Smooth muscle cell (in vitro differentiated cells): ENCODE results near the gene MPC2. TPM values are rescaled to one million over a fixed set of nuclear protein-coding genes. Genes with fewer than 3 reads are reported as not detected.

ENCODE experiments used
- DNase-seq: peaks from one replicate; lab custom pipeline; 2025; ENCODE audit not compliant: unreplicated experiment; lab: John Stamatoyannopoulos, UW
- H2AFZ ChIP-seq: fragments of 200-600 bp; sonication (generic); 2 replicates; pipeline ENCODE4 v1.6.0; 2016; ENCODE audit warnings: antibody characterized with exemption, low read depth, mild to moderate bottlenecking
- H3F3A ChIP-seq: fragments of 200-600 bp; sonication (generic); 2 replicates; pipeline ENCODE4 v1.6.0; 2017; ENCODE audit warnings: antibody characterized with exemption, low read depth
- H3K27ac ChIP-seq: fragments of 200-600 bp; sonication (generic); 2 replicates; pipeline ENCODE4 v1.5.1; 2016; ENCODE audit warnings: low read depth, mild to moderate bottlenecking
- H3K27me3 ChIP-seq: fragments of 200-600 bp; sonication (generic); 2 replicates; pipeline ENCODE4 v1.6.1; 2016; ENCODE audit warnings: low read depth, mild to moderate bottlenecking
- H3K36me3 ChIP-seq: fragments of 200-600 bp; sonication (generic); 2 replicates; pipeline ENCODE4 v1.5.1; 2016; ENCODE audit warnings: low read depth
- H3K4me1 ChIP-seq: fragments of 200-600 bp; sonication (generic); 2 replicates; pipeline ENCODE4 v1.5.1; 2016; ENCODE audit warnings: low read depth
- H3K4me2 ChIP-seq: fragments of 200-600 bp; sonication (generic); 2 replicates; pipeline ENCODE4 v1.6.0; 2016; ENCODE audit warnings: mild to moderate bottlenecking
- H3K4me3 ChIP-seq: fragments of 200-600 bp; sonication (generic); 2 replicates; pipeline ENCODE4 v1.5.1; 2016; ENCODE audit warnings: mild to moderate bottlenecking
- H3K79me2 ChIP-seq: fragments of 200-600 bp; sonication (generic); 2 replicates; pipeline ENCODE4 v1.6.0; 2016; ENCODE audit warnings: low read depth, mild to moderate bottlenecking
- H3K9ac ChIP-seq: fragments of 200-600 bp; sonication (generic); 2 replicates; pipeline ENCODE4 v1.6.0; 2016; ENCODE audit warnings: low read depth
- H3K9me3 ChIP-seq: fragments of 200-600 bp; sonication (generic); replicated peaks from 2 replicates; pipeline ENCODE4 v1.5.1; 2016; ENCODE audit warnings: low read depth
- H4K20me1 ChIP-seq: fragments of 200-600 bp; sonication (generic); 2 replicates; pipeline ENCODE4 v1.6.0; 2016; ENCODE audit warnings: low read depth
- CTCF ChIP-seq: fragments of 200-600 bp; sonication (generic); IDR thresholded peaks from 2 replicates; pipeline ENCODE4 v1.5.1; 2017; ENCODE audit warnings: borderline replicate concordance, mild to moderate bottlenecking, antibody characterized with exemption; ENCODE audit not compliant: insufficient read depth, poor library complexity, severe bottlenecking
- WGBS: methylation state at CpG from one replicate; pipeline ENCODE4 v1.1.7; 2016; ENCODE audit warnings: low lambda C conversion rate; 5-methylcytosine and 5-hydroxymethylcytosine counted together
- polyA plus RNA-seq: library from polyadenylated mRNA; unstranded; fragments of >200 nt; fragmentation: Nextera tagmentation; extraction: Ambion mirVana; gene quantifications from 2 replicates; pipeline ENCODE4 v1.2.1, GENCODE V29; 2016
- total RNA-seq: library from RNA; depleted of rRNA; stranded (reverse); fragments of >200 nt; gene quantifications from 2 replicates; pipeline ENCODE4 v1.2.3, GENCODE V29; 2014

Gene MPC2
- total and polyA plus RNA-seq, 2 experiments from 2014 or later, result 58.2 to 69.9 TPM

- Histone ChIP-seq H4K20me1 (no peaks in the 10 kb centered on the region), H3K4me3 (no peak overlapping the region), H3K36me3 (peaks cover 5% of the 10 kb centered on the region), H3K9ac (no peak overlapping the region), H3K79me2 (no peaks in the 10 kb centered on the region), H3F3A (no peaks in the 10 kb centered on the region), H3K4me1 (no peaks in the 10 kb centered on the region), H2AFZ (no peak overlapping the region), H3K4me2 (no peak overlapping the region), H3K9me3 (no peaks in the 10 kb centered on the region), H3K27me3 (no peaks in the 10 kb centered on the region), H3K27ac (no peak overlapping the region)
- DNase-seq, result no peak
- 98% methylated on average over 8 of the region's 8 CpGs for WGBS
- no peak for TF ChIP-seq CTCF
Measured at GRCh38 chr1:167915569-167915968, 21.3 kb downstream of the MPC2 start.

GRCh38 chr1:167913895-167914496, 22.9 kb downstream of the MPC2 start, which contains the start of gene ADCY10:
Gene ADCY10, minus strand, starts transcription at chr1:167914134. Its CDS starts 8,994 bp downstream, at chr1:167905140.
- Histone ChIP-seq H3K79me2 (no peaks in the 10 kb centered on the region), H4K20me1 (no peaks in the 10 kb centered on the region), H3K4me2 (no peak within 1 kb of the TSS), H2AFZ (no peak within 1 kb of the TSS), H3K27ac (no peak within 1 kb of the TSS), H3K9me3 (no peaks in the 10 kb centered on the region), H3K9ac (no peak within 1 kb of the TSS), H3K27me3 (no peaks in the 10 kb centered on the region), H3K4me1 (no peaks in the 10 kb centered on the region), H3K4me3 (no peak within 1 kb of the TSS), H3F3A (no peaks in the 10 kb centered on the region), H3K36me3 (peaks cover 5% of the 10 kb centered on the region)
- DNase-seq, result no peak
- WGBS, result 93% methylated on average over 9 of the region's 9 CpGs
- no peak for TF ChIP-seq CTCF

GRCh38 chr1:167912294-167912693, 24.6 kb downstream of the MPC2 start:
- 80% methylated on average over 7 of the region's 7 CpGs for whole genome bisulfite sequencing
- H3K9me3 ChIP-seq, result no peaks in the 10 kb centered on the region
- H2AFZ ChIP-seq, result no peak overlapping the region
- no peaks in the 10 kb centered on the region for H3K36me3 ChIP-seq
- H3K4me1 ChIP-seq, result no peaks in the 10 kb centered on the region
- H3F3A ChIP-seq, result no peaks in the 10 kb centered on the region
- H4K20me1 ChIP-seq, result no peaks in the 10 kb centered on the region
- no peaks in the 10 kb centered on the region for H3K27me3 ChIP-seq
- DNase-seq, result no peak
- no peak for TF ChIP-seq CTCF
- H3K79me2 ChIP-seq, result no peaks in the 10 kb centered on the region
- no peak overlapping the region for H3K4me3 ChIP-seq
- no peak overlapping the region for H3K9ac ChIP-seq
- H3K4me2 ChIP-seq, result no peak overlapping the region
- no peak overlapping the region for H3K27ac ChIP-seq

- Histone ChIP-seq H4K20me1 (no peaks in the 10 kb centered on the region), H3K27ac (no peak overlapping the region), H3K9me3 (no peaks in the 10 kb centered on the region), H3K79me2 (no peaks in the 10 kb centered on the region), H3K4me1 (no peaks in the 10 kb centered on the region), H3K4me3 (no peak overlapping the region), H3K9ac (no peak overlapping the region), H2AFZ (no peak overlapping the region), H3K4me2 (no peak overlapping the region), H3K27me3 (no peaks in the 10 kb centered on the region), H3F3A (no peaks in the 10 kb centered on the region), H3K36me3 (no peaks in the 10 kb centered on the region)
- no peak for DNase-seq
- 89% methylated on average over 8 of the region's 8 CpGs for WGBS
- TF ChIP-seq CTCF, result no peak
Measured at GRCh38 chr1:167911413-167911812, 25.5 kb downstream of the MPC2 start.
